ENCODE data around the gene SYTL2. TPM values are rescaled to one million over a fixed set of nuclear protein-coding genes. Genes with fewer than 3 reads are reported as not detected.

The SYTL2 gene
- total RNA-seq, 1 donor from 2014 or later: 25.7 TPM

GRCh38 chr11:85835729-85836128 lies 24.8 kb upstream of the SYTL2 start:
- no peak for TF ChIP-seq CTCF (conservative IDR thresholded peaks at IDR 0.05; ENCODE audit: low read depth, low read length)
- DNase-seq (ENCODE audit: low read depth): no peak

GRCh38 chr11:85835263-85835662 lies 24.3 kb upstream of the SYTL2 start:
- TF ChIP-seq CTCF (conservative IDR thresholded peaks at IDR 0.05; ENCODE audit: low read depth, low read length): no peak
- DNase-seq (ENCODE audit: low read depth): no peak
- H3K4me3 ChIP-seq (ENCODE audit: low read depth, low read length): no peak overlapping the region

More at GRCh38 chr11:85835729-85836128, 24.8 kb upstream of the SYTL2 start:
- H3K4me3 ChIP-seq (ENCODE audit: low read depth, low read length): no peak overlapping the region

- TF ChIP-seq CTCF (conservative IDR thresholded peaks at IDR 0.05; ENCODE audit: low read depth, low read length): no peak
- DNase-seq (ENCODE audit: low read depth): no peak
- H3K4me3 ChIP-seq (ENCODE audit: low read depth, low read length): no peak overlapping the region
Measured at GRCh38 chr11:85831050-85831449, 20.1 kb upstream of the SYTL2 start.

GRCh38 chr11:85829172-85829571 lies 18.2 kb upstream of the SYTL2 start:
- no peak overlapping the region for H3K4me3 ChIP-seq (ENCODE audit: low read depth, low read length)
- no peak for DNase-seq (ENCODE audit: low read depth)
- TF ChIP-seq CTCF (conservative IDR thresholded peaks at IDR 0.05; ENCODE audit: low read depth, low read length): no peak

GRCh38 chr11:85828640-85828978 lies 17.7 kb upstream of the SYTL2 start:
- no peak for DNase-seq (ENCODE audit: low read depth)
- no peak for TF ChIP-seq CTCF (conservative IDR thresholded peaks at IDR 0.05; ENCODE audit: low read depth, low read length)
- no peak overlapping the region for H3K4me3 ChIP-seq (ENCODE audit: low read depth, low read length)

GRCh38 chr11:85827748-85828639 lies 17.1 kb upstream of the SYTL2 start:
- DNase-seq (ENCODE audit: low read depth): peak; percentile 86
- H3K4me3 ChIP-seq (ENCODE audit: low read depth, low read length): no peak overlapping the region
- no peak for TF ChIP-seq CTCF (conservative IDR thresholded peaks at IDR 0.05; ENCODE audit: low read depth, low read length)

Measured in epithelial cell of proximal tubule (primary cell).